AG09309 (cell line): ENCODE data around the gene FAM171A2.
"Not testable (repeated sequence)": the region's sequence is repeated elsewhere in the genome, so short reads cannot be mapped to it uniquely, and the experiment has no call there.

ENCODE experiments used
- DNase-seq: peaks from one replicate; pipeline ENCODE4 v3.0.0-alpha.2; 2010; ENCODE audit warnings: low read depth
- H3K4me3 ChIP-seq: 2 replicates; pipeline ENCODE4 v1.5.1; 2011; ENCODE audit warnings: mild to moderate bottlenecking, low read depth, low read length, moderate library complexity; ENCODE audit not compliant: control insufficient read depth
- CTCF ChIP-seq: IDR thresholded peaks from 2 replicates; pipeline ENCODE4 v1.5.1; 2011; ENCODE audit warnings: mild to moderate bottlenecking, low read depth, low read length, inconsistent platforms; ENCODE audit not compliant: insufficient read depth, control insufficient read depth; ENCODE audit errors: missing control alignments

FAM171A2 gene

GRCh38 chr17:44335564-44335963 lies 28.1 kb downstream of the FAM171A2 start:
- no peak for TF ChIP-seq CTCF
- H3K4me3 ChIP-seq, result no peak overlapping the region
- DNase-seq, result no peak

GRCh38 chr17:44334727-44335126 lies 28.9 kb downstream of the FAM171A2 start:
- no peak overlapping the region for H3K4me3 ChIP-seq
- TF ChIP-seq CTCF, result no peak
- no peak for DNase-seq

GRCh38 chr17:44334315-44334714 lies 29.3 kb downstream of the FAM171A2 start:
- no peak overlapping the region for H3K4me3 ChIP-seq
- no peak for DNase-seq
- TF ChIP-seq CTCF, result no peak

- no peak for TF ChIP-seq CTCF
- no peak for DNase-seq
Observed at GRCh38 chr17:44333371-44333770, 30.3 kb downstream of the FAM171A2 start.

GRCh38 chr17:44331249-44331760 lies 32.3 kb downstream of the FAM171A2 start:
- H3K4me3 ChIP-seq, result no peak overlapping the region
- TF ChIP-seq CTCF, result peak; percentile 72
- DNase-seq, result no peak

More at GRCh38 chr17:44333371-44333770, 30.3 kb downstream of the FAM171A2 start:
- H3K4me3 ChIP-seq, result no peak overlapping the region

- not testable (repeated sequence) for H3K4me3 ChIP-seq, DNase-seq
Observed at GRCh38 chr17:44330263-44330662, 33.4 kb downstream of the FAM171A2 start.

GRCh38 chr17:44329516-44329915 lies 34.1 kb downstream of the FAM171A2 start:
- DNase-seq, H3K4me3 ChIP-seq: not testable (repeated sequence)
